Activated naive CD8-positive, alpha-beta T cell (primary cell): ENCODE data around the gene IL17A.
"Not testable (repeated sequence)": the region's sequence is repeated elsewhere in the genome, so short reads cannot be mapped to it uniquely, and the experiment has no call there.

ENCODE experiments used
- H3K27ac Mint-ChIP-seq: one replicate; pipeline ENCODE4 v1.8.0; 2021; ENCODE audit warnings: mixed read lengths
- H3K27me3 Mint-ChIP-seq: one replicate; pipeline ENCODE4 v1.8.0; 2021; ENCODE audit warnings: mixed read lengths
- H3K36me3 Mint-ChIP-seq: one replicate; pipeline ENCODE4 v1.8.0; 2021; ENCODE audit warnings: mixed read lengths
- H3K4me1 Mint-ChIP-seq: one replicate; pipeline ENCODE4 v1.8.0; 2021; ENCODE audit warnings: low read depth, mixed read lengths
- H3K4me3 Mint-ChIP-seq: one replicate; pipeline ENCODE4 v1.8.0; 2021; ENCODE audit warnings: mild to moderate bottlenecking, mixed read lengths
- H3K9me3 Mint-ChIP-seq: one replicate; pipeline ENCODE4 v1.8.0; 2021; ENCODE audit warnings: low read depth, mixed read lengths

The IL17A gene

DNA sequence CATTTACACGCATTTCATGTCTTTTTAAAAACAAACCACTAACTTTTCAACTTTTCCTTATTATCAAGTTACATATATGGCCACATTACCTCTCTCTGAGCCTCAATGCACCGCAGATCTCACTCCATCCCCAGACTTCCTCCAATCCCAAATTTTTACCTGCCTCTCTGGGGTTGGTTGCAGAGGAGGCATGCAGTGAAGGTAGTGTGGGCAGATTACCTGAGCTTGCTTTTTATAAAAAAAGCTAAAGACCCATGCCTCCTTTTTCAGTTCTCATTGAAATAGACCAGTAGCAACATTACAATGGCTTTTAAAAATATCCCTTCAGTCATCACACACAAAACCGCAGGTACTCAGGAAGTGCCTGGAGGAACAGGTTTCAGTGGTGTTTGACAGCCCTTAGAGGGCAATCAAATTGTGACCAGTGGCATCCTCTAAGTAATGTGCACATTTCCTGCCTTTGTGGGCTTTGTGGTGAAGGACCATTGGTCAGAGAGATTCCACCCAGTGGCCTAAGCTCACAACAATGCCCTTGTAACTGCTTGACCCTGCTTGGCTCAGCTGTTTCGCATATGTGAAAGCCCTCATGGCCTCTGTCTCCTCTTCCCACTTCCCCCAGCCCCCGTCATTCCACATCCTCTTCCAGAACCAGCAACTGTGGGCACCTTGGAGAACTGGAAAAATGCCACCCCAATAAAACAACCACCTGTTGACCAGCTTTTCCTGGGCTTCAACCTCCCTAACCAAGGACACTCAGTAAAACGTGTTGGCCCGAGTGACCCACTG, 30.2 kb upstream of the IL17A start:
- H3K27ac Mint-ChIP-seq: peak overlapping the region; percentile 28
- no peaks in the 10 kb centered on the region for H3K9me3 Mint-ChIP-seq
- no peak overlapping the region for H3K4me3 Mint-ChIP-seq

DNA sequence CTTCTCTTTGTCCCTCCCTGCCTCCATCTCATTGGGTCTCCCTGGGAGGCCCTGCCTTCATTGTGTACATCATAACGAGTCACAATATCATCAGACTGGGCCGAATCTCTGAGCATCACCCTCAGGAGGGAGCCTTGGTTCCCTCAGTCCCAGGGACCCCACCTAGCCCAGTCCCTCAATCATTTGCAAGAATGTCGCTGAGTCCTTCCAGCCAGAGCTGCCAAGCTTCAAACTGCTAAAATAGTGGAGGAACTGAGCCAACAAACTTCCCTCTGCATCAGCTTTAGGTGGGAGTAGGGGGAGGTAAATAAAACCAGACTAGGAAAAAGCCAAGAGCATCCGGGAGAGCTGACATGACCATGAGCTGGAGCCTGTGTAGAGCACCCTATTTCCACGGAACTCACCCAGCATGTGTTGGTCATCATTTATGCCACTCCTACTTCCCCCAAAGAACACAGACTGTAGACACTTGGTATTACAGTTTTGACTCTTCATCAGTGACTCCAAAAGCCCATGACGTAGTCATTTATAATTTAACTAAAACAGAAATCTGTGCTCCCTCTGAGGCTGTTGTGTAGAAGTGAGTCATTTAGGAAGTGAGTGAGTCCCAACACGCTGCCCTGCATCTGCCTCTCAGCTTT, 28.8 kb upstream of the IL17A start:
- no peaks in the 10 kb centered on the region for H3K9me3 Mint-ChIP-seq
- H3K4me1 Mint-ChIP-seq: peaks cover 51% of the 10 kb centered on the region
- H3K27ac Mint-ChIP-seq: peak overlapping the region; percentile 95
- H3K4me3 Mint-ChIP-seq: no peak overlapping the region
- no peaks in the 10 kb centered on the region for H3K27me3 Mint-ChIP-seq
- peaks cover 5% of the 10 kb centered on the region for H3K36me3 Mint-ChIP-seq

More for the DNA sequence above, 30.2 kb upstream of the IL17A start:
- Mint-ChIP-seq H3K36me3 (peaks cover 2% of the 10 kb centered on the region), H3K4me1 (peaks cover 37% of the 10 kb centered on the region), H3K27me3 (no peaks in the 10 kb centered on the region)

DNA sequence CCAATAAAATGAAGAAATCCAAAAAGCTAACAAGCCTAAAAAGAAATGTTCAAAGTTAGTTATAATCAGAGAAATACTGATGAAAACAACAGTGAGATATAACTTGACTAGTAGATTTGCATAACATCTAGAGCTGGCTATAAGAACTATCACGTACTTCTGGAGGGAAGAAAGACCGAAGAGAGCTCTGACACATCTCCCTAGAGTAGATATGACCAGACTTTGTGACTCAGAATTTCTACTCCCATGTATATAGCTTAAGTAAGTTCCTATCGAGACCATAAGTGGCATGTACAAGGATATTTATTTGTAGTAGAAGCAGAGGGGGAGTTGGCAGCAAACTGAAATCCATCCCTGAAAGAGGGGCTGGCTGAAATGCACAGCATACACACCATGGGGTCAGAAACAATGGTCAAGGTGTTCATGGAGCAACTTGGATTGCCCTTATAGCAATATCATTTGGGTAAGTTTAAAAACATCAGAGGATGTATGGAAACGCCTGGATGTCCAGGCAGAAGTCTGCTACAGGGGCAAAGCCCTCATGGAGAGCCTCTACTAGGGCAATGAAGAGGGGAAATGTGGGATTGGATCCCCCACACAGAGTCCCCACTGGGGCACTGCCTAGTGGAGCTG, 25.6 kb upstream of the IL17A start:
- Mint-ChIP-seq H3K27ac (peak overlapping the region; percentile 92), H3K4me1 (peaks cover 56% of the 10 kb centered on the region), H3K27me3 (no peaks in the 10 kb centered on the region), H3K4me3 (peak overlapping the region; percentile 38), H3K36me3 (peaks cover 5% of the 10 kb centered on the region), H3K9me3 (no peaks in the 10 kb centered on the region)

DNA sequence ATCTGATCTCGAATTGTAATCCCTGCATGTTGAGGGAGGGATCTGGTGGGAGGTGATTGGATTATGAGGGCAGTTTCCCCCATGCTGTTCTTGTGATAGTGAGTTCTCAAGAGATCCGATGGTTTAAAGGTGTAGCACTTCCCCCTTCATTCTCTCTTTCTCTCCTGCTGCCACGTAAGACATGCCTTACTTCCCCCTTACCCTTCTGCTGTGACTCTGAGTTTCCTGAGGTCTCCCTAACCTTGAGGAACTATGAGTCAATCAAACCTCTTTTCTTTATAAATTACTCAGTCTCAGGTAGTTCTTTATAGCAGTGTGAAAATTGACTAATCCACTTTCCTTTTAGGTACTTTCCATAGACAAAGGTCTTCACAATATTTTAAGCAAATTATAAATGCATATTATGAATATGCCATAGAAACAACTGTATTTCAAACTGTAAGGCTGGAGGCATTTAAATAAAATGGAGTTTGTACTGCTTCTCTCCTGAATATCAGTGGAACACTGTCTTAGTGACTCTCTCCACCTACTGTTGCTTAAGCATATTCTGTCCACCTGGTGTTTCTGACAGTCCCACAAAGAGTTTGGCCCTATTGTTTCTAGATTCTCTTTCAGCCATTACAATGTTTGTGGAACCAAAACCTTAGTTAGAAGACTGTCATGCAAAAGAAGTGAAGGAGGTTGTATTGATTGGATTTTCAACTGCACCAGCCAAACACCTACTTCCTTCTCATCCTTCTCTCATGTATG, 24.3 kb upstream of the IL17A start:
- Mint-ChIP-seq H3K27ac (peak overlapping the region; percentile 92), H3K27me3 (no peaks in the 10 kb centered on the region), H3K4me3 (peak overlapping the region; percentile 38), H3K36me3 (peaks cover 5% of the 10 kb centered on the region), H3K4me1 (peaks cover 47% of the 10 kb centered on the region), H3K9me3 (no peaks in the 10 kb centered on the region)

DNA sequence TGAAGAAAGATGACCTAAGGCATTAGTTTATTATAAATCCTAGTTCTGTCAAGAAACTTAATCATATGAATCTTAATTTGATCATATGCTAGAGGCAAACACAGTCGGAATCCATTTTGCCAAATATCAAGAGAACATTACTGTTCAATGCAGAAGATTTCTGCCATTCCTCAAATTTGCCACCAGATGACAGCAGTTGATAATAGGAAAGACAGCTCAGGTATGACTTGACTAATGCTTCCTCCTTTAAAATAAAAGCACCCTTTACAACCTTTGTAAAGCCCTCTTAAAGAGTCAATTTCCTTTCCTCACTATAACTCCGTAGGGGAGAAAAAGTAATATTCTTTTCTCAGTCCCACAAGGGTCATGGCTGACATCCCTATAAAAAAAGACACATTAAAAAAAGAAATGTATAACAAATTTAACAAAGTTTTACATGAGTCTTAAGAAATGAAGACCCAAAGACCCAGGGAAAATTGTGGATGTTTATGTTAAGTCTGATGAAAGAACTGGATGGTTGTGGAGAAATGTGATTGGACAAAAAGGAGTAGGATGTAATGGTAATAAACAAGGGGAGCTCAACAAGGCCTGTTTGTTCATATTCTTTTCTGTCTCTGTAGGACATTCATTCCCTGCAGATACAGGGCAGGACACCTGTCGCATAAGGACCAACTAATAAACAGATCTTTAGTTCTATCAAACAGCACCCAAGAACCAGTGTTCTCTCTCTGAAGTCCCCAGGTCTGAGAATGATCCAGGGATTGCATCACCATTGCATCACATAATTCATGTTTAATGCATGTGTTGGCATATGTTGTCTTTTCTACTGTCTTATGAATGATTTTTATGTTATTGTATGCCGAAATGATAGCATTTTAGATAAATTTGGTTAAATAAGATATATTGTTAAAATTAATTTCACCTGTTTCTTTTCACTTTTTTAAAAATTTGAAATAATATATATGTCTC, 23.0 kb upstream of the IL17A start:
- Mint-ChIP-seq H3K9me3 (peaks cover under 1% of the 10 kb centered on the region), H3K4me1 (peaks cover 35% of the 10 kb centered on the region), H3K27me3 (peaks cover 6% of the 10 kb centered on the region), H3K4me3 (peak overlapping the region; percentile 27), H3K36me3 (peaks cover 5% of the 10 kb centered on the region), H3K27ac (peak overlapping the region; percentile 92)

DNA sequence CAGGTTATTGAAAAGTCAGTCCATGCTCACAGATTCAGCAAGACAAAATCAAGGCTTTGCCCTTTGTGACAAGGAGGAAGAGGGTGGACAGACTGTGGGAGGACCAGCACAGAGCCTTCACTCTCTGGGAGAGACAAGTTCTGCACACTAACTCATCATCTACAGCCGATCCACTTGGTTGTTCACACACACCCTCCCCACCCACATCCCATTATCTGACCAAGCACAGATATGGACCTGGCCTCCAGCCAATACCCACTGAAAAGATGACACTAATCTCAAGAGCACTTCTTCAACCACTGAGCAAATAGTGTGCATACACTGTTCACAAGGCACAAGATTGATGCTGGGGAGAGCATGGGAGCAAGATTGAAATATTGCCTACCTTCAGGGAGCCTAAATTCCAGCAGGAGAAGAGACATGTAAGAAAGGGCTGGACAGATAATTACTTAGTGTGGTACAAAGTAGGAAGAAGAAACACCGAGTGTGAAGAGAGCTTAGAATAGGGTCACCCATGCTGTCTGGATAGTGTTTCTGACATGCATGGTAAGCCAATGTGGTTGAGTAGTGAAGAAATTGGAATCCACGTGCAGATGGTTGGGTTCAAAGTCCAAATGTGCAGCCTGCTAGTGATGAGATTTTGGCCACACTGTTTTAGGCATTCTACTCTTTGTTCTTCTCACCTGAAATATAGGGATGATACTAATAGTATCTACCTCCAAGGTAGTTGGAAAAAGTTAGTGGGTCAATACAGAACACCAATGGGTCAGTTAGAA, 21.7 kb upstream of the IL17A start:
- Mint-ChIP-seq H3K27ac (no peak overlapping the region), H3K36me3 (peaks cover 5% of the 10 kb centered on the region), H3K9me3 (peaks cover 3% of the 10 kb centered on the region), H3K27me3 (peaks cover 14% of the 10 kb centered on the region), H3K4me1 (peaks cover 32% of the 10 kb centered on the region), H3K4me3 (no peak overlapping the region)

DNA sequence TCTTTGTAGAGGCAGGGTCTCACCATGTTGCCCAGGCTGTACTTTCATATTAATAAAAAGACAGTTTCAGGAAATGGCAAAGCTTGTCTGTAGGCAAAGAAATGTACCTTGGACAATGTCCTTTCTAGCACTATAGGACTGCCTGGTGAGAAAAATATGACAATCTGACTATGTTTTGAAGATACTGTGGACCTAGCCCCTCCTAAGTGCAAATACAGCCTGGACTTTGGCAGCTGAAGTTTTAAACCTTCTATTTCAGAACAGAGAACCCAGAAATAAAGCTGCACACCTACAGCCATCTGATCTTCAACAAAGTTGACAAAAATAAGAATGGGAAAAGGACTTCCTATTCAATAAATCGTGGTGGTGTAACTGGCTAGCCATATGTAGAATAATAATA, 18.9 kb upstream of the IL17A start:
- Mint-ChIP-seq H3K27me3 (peaks cover 15% of the 10 kb centered on the region), H3K4me3 (no peak overlapping the region), H3K9me3 (peaks cover 3% of the 10 kb centered on the region), H3K4me1 (peaks cover 9% of the 10 kb centered on the region), H3K36me3 (no peaks in the 10 kb centered on the region), H3K27ac (no peak overlapping the region)

DNA sequence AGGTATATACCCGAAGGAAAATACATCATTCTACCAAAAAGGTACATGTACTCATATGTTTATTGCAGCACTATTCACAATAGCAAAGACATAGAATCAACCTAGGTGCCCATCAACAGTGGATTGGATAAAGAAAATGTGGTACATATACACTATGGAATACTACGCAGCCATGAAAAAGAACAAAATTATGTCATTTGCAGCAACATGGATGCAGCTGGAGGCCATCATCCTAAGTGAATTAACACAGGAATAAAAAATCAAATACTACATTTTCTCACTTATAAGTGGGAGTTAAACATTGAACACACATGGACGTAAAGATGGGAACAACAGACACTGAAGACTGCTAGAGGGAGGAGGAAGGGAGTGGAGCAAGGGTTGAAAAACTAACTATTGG, 17.8 kb upstream of the IL17A start:
- not testable (repeated sequence) for H3K27ac Mint-ChIP-seq, H3K4me3 Mint-ChIP-seq, H3K4me1 Mint-ChIP-seq, H3K9me3 Mint-ChIP-seq, H3K36me3 Mint-ChIP-seq
- peaks cover 15% of the 10 kb centered on the region for H3K27me3 Mint-ChIP-seq

DNA sequence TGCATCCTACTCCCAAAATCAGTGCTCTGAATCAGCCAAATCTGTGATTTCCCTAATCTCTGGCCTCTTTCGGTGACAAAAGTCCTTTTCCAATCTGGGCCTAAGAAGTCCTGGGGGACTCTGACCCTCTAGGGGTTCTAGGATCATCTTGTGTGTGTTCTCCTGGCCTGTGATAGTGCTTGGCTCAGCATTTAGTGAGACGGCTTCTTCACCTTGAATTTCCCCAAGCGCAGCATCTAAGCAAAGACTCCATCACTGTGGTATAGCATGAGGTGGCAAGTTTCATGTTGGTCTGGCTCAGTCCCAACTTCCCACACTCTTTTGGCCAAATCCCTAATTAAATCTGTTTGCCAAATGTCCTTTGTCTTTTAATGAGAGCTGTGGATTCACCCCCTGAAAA, 12.1 kb upstream of the IL17A start:
- H3K4me3 Mint-ChIP-seq: no peak overlapping the region
- no peaks in the 10 kb centered on the region for H3K36me3 Mint-ChIP-seq
- H3K4me1 Mint-ChIP-seq: no peaks in the 10 kb centered on the region
- H3K9me3 Mint-ChIP-seq: no peaks in the 10 kb centered on the region
- H3K27me3 Mint-ChIP-seq: peaks cover 3% of the 10 kb centered on the region
- H3K27ac Mint-ChIP-seq: no peak overlapping the region

DNA sequence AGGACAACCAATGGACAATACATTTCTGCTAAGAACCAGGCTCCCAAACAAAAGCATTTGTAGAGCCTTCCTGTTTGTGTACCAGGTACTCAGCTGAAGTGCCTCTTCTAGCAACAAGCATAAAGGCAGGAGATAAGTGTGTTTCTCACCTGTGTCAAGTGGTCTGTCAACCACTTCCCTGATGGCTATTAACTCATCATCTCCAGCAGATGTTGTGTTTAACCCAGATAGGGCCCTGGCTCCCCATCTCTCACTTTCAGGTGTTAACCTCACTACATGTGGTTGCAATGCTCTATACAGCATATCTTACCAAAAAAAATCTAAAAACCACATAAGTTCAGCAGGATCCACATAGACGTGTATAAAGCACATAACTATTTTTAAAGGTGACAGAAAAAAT, 9.6 kb upstream of the IL17A start:
- Mint-ChIP-seq H3K36me3 (no peaks in the 10 kb centered on the region), H3K4me1 (no peaks in the 10 kb centered on the region), H3K27me3 (no peaks in the 10 kb centered on the region), H3K27ac (no peak overlapping the region), H3K9me3 (no peaks in the 10 kb centered on the region), H3K4me3 (no peak overlapping the region)

DNA sequence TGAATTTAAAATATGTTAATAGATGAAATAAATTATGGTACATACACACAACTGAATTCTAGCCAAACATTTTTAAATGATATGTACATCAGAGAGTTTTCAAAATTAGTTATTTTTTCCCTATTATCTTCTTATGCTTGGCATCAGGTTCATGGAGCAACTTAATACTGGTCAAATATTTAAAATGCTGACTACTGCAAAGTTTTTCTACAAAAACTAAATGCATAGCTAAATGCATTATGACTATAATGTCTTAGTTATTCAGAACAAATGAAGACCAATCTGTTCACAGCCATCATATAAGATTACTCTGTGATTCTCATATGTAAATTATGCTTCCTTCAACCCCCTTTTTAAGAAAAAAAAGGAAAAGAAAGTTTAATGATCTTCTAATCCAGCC, 8.2 kb upstream of the IL17A start:
- Mint-ChIP-seq H3K4me3 (no peak overlapping the region), H3K4me1 (no peaks in the 10 kb centered on the region), H3K27me3 (no peaks in the 10 kb centered on the region), H3K27ac (no peak overlapping the region), H3K36me3 (no peaks in the 10 kb centered on the region), H3K9me3 (no peaks in the 10 kb centered on the region)

DNA sequence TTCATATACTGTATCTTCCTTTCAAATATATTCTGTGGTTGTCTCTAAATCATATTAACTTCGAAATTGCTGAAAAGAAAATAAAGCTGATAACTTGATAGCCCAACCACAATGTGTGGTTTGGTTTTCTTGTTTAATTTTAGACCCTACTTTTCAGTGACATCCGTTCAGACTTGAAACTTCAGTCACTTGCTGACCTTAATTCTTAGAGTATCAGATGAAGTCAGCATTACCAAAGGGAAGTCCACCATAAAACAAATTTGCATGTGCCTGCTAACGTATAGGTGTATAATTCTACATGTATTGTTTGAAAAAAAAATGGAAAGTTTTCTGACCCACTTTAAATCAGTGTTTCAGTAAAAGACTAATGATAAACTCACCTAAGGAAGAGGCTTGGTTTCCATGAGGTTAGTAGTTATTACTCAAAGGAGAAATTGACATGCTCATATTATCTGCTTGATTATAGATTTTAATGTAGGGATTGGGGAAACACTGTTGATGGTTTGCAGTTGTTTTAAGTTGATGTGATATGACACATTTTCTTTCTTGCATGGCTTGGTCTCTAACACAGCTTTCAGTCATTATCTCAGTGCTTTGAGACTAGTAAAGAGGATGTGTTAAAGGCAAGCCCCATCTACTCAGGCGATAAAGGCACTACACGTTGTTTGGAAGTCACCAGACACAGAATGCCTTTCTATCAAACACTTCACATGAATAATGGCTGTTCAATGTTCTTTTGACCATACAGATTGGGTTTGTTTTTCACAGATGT, 5.2 kb upstream of the IL17A start:
- Mint-ChIP-seq H3K27me3 (peaks cover 4% of the 10 kb centered on the region), H3K4me3 (no peak overlapping the region), H3K4me1 (no peaks in the 10 kb centered on the region), H3K27ac (no peak overlapping the region), H3K36me3 (no peaks in the 10 kb centered on the region), H3K9me3 (no peaks in the 10 kb centered on the region)

DNA sequence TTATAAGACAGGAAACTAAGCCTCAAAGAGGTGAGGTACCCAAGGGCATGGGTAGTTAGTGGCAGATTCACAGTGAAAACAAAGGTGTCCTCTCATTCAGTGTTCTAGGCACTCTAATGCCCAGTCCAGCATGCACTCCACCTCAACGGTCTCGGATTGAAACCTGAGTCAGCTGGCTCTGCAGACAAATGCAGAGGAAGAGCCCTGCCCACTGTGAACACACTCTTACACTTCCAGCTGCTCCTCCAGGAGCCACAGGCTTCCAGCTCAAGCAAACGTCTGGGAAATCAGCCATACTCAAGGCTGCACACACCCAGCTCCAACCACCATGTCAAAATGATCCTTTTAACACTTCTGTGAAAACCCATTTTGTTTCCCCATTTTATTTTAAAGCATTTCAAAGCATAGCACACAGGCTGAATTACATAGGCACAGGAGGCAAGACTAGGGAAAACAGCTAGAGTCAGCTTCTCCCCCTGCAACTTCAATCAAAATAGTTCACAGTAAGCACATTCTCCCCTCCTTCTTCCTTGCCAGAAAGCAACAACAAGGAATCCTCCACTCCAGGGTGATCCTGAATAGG, 3.0 kb upstream of the IL17A start:
- no peak overlapping the region for H3K4me3 Mint-ChIP-seq
- H3K27me3 Mint-ChIP-seq: peaks cover 14% of the 10 kb centered on the region
- H3K9me3 Mint-ChIP-seq: no peaks in the 10 kb centered on the region
- H3K4me1 Mint-ChIP-seq: no peaks in the 10 kb centered on the region
- no peak overlapping the region for H3K27ac Mint-ChIP-seq
- no peaks in the 10 kb centered on the region for H3K36me3 Mint-ChIP-seq
